GM10248 (cell line): ENCODE data around the gene TNIK.
"Not testable (repeated sequence)": the region's sequence is repeated elsewhere in the genome, so short reads cannot be mapped to it uniquely, and the experiment has no call there.

Experiments used
- CTCF ChIA-PET: fragments of 300-600 bp; sonication (Branson Sonifier 250); formaldehyde crosslinking; extraction: SDS; loops from one replicate; lab custom pipeline; 2021; ENCODE audit warnings: antibody characterized with exemption; lab: Yijun Ruan, JAX
- POLR2A ChIA-PET: fragments of 350-650 bp; sonication (Branson Sonifier 250); formaldehyde crosslinking; extraction: SDS; loops from one replicate; lab custom pipeline; 2020; ENCODE audit warnings: antibody characterized with exemption; lab: Yijun Ruan, JAX
- DNase-seq: peaks from one replicate; pipeline ENCODE4 v3.0.0; 2012; ENCODE audit errors: extremely low spot score
- CTCF ChIP-seq: IDR thresholded peaks from 2 replicates; pipeline ENCODE4 v1.5.1; 2012; ENCODE audit warnings: mild to moderate bottlenecking, low read depth; ENCODE audit errors: extremely low read depth, missing control alignments, control extremely low read depth

The TNIK gene

GRCh38 chr3:171250444-171250843 lies 209.8 kb downstream of the TNIK start:
- TF ChIP-seq CTCF = no peak
- ChIA-PET CTCF (interaction anchor here (1.1 to 2.7 kb wide), 11 partner anchors 8 to 187 kb away, joined by 3 to 9 read pairs (median 4); no protein-coding TSS in a partner anchor), POLR2A (no interaction called here)
- no peak for DNase-seq

- no peak for DNase-seq
- POLR2A ChIA-PET = interaction anchor here (1.2 kb wide), 1 partner anchor 8 kb away, joined by 4 read pairs; no protein-coding TSS in a partner anchor
- no peak for TF ChIP-seq CTCF
- CTCF ChIA-PET = interaction anchor here (0.9 to 1.8 kb wide), 14 partner anchors 9 to 206 kb away, joined by 3 to 7 read pairs (median 4); no protein-coding TSS in a partner anchor
Observed at GRCh38 chr3:171249245-171249644, 211.0 kb downstream of the TNIK start.

- POLR2A ChIA-PET = interaction anchor here (0.6 to 1.2 kb wide), 2 partner anchors 8 to 42 kb away, joined by 3 to 4 read pairs; no protein-coding TSS in a partner anchor
- TF ChIP-seq CTCF = no peak
- DNase-seq = peak; percentile 59
- CTCF ChIA-PET = interaction anchor here (0.9 to 1.7 kb wide), 7 partner anchors 9 to 207 kb away, joined by 3 to 7 read pairs (median 4); no protein-coding TSS in a partner anchor
Observed at GRCh38 chr3:171248426-171249111, 211.6 kb downstream of the TNIK start.

GRCh38 chr3:171245796-171246765 lies 214.1 kb downstream of the TNIK start:
- CTCF ChIA-PET = interaction anchor here (0.9 to 1.5 kb wide), 3 partner anchors 10 to 25 kb away, joined by 3 to 7 read pairs (median 5); no protein-coding TSS in a partner anchor
- no peak for DNase-seq
- TF ChIP-seq CTCF = no peak
- POLR2A ChIA-PET = no interaction called here

GRCh38 chr3:171242951-171243350 lies 217.3 kb downstream of the TNIK start:
- ChIA-PET POLR2A (no interaction called here), CTCF (interaction anchor here (0.9 to 2.2 kb wide), 2 partner anchors 15 to 27 kb away, joined by 4 to 5 read pairs; no protein-coding TSS in a partner anchor)
- no peak for DNase-seq
- no peak for TF ChIP-seq CTCF

- DNase-seq = no peak
- POLR2A ChIA-PET = no interaction called here
- CTCF ChIA-PET = no interaction called here
- no peak for TF ChIP-seq CTCF
Observed at GRCh38 chr3:171242170-171242569, 218.0 kb downstream of the TNIK start.

GRCh38 chr3:171241655-171242054 lies 218.6 kb downstream of the TNIK start:
- POLR2A ChIA-PET, DNase-seq, CTCF ChIA-PET: not testable (repeated sequence)
